GM23338 (cell line): ENCODE results near the gene TSPAN5. TPM values are rescaled to one million over a fixed set of nuclear protein-coding genes. Genes with fewer than 3 reads are reported as not detected.

Source experiments
- ATAC-seq: fragments of 200-7000 bp; cut with Tn5 transposase; 3 replicates; pipeline ENCODE4 v1.9.1; 2020
- DNase-seq: peaks from one replicate; pipeline ENCODE4 v3.0.0-alpha.2; 2015; ENCODE audit warnings: low spot score
- H2AFZ ChIP-seq: fragments of 200-600 bp; sonication (generic); 2 replicates; pipeline ENCODE4 v1.8.0; 2016; ENCODE audit warnings: antibody characterized with exemption, mild to moderate bottlenecking, moderate library complexity
- H3F3A ChIP-seq: fragments of 200-600 bp; sonication (generic); replicated peaks from 2 replicates; pipeline ENCODE4 v1.8.0; 2017; ENCODE audit warnings: antibody characterized with exemption, mixed run types, low read depth
- H3K27ac ChIP-seq: fragments of 200-600 bp; sonication (generic); 2 replicates; pipeline ENCODE4 v1.6.1; 2016; ENCODE audit warnings: low read depth
- H3K27me3 ChIP-seq: fragments of 200-600 bp; sonication (generic); 2 replicates; pipeline ENCODE4 v1.8.0; 2016; ENCODE audit warnings: mild to moderate bottlenecking, mixed run types, moderate library complexity; ENCODE audit not compliant: insufficient read depth
- H3K36me3 ChIP-seq: fragments of 200-600 bp; sonication (generic); 2 replicates; pipeline ENCODE4 v1.8.0; 2016; ENCODE audit warnings: mild to moderate bottlenecking; ENCODE audit not compliant: insufficient read depth
- H3K4me1 ChIP-seq: fragments of 200-600 bp; sonication (generic); 2 replicates; pipeline ENCODE4 v1.8.0; 2016; ENCODE audit warnings: mild to moderate bottlenecking, moderate library complexity; ENCODE audit not compliant: insufficient read depth
- H3K4me2 ChIP-seq: fragments of 200-600 bp; sonication (generic); 2 replicates; pipeline ENCODE4 v1.7.1; 2017; ENCODE audit warnings: mixed run types
- H3K4me3 ChIP-seq: fragments of 200-600 bp; sonication (generic); 2 replicates; pipeline ENCODE4 v1.6.1; 2016; ENCODE audit warnings: mixed run types
- H3K79me2 ChIP-seq: fragments of 200-600 bp; sonication (generic); replicated peaks from 2 replicates; pipeline ENCODE4 v1.8.0; 2017; ENCODE audit warnings: mild to moderate bottlenecking; ENCODE audit not compliant: insufficient read depth
- H3K9me2 ChIP-seq: fragments of 200-600 bp; sonication (generic); 2 replicates; pipeline ENCODE4 v1.8.0; 2017; ENCODE audit not compliant: insufficient read depth
- H4K20me1 ChIP-seq: fragments of 200-600 bp; sonication (generic); replicated peaks from 2 replicates; pipeline ENCODE4 v1.8.0; 2017; ENCODE audit warnings: mild to moderate bottlenecking; ENCODE audit not compliant: insufficient read depth
- H3K27ac Mint-ChIP-seq: 2 replicates; pipeline ENCODE4 v1.8.0; 2020; ENCODE audit warnings: inconsistent platforms, mild to moderate bottlenecking, moderate library complexity, mixed read lengths
- H3K27me3 Mint-ChIP-seq: 3 replicates; pipeline ENCODE4 v1.8.0; 2022; ENCODE audit warnings: low read depth, mild to moderate bottlenecking, moderate library complexity, mixed read lengths, inconsistent platforms; ENCODE audit not compliant: insufficient read depth, poor library complexity
- H3K36me3 Mint-ChIP-seq: 3 replicates; pipeline ENCODE4 v1.8.0; 2021; ENCODE audit warnings: low read depth, mild to moderate bottlenecking, inconsistent platforms, moderate library complexity, mixed read lengths
- H3K4me1 Mint-ChIP-seq: 3 replicates; pipeline ENCODE4 v1.8.0; 2020; ENCODE audit warnings: mild to moderate bottlenecking, inconsistent platforms, mixed read lengths
- H3K4me3 Mint-ChIP-seq: 3 replicates; pipeline ENCODE4 v1.8.0; 2021; ENCODE audit warnings: moderate library complexity, mild to moderate bottlenecking, inconsistent platforms, mixed read lengths
- H3K9me3 Mint-ChIP-seq: 3 replicates; pipeline ENCODE4 v1.8.0; 2020; ENCODE audit warnings: moderate library complexity, mild to moderate bottlenecking, inconsistent platforms, mixed read lengths
- CREB1 ChIP-seq: fragments of 250-450 bp; sonication (Bioruptor Pico); IDR thresholded peaks from 2 replicates; pipeline ENCODE4 v1.5.0; 2020; ENCODE audit warnings: low read depth, mild to moderate bottlenecking, moderate library complexity
- CTCF ChIP-seq, 2 experiments: fragments of 200-600 bp in 1 of 2; sonication (generic) in 1 of 2; conservative IDR thresholded peaks; 2 replicates each; pipeline versions ENCODE4 v1.5.1 to v1.6.1; 2016 to 2017; ENCODE audit warnings: antibody characterized with exemption in 2 of 2, low read depth in 2 of 2, mild to moderate bottlenecking in 2 of 2, moderate library complexity in 1 of 2
- JUNB ChIP-seq: IDR thresholded peaks from one replicate; pipeline ENCODE4 v1.6.1; 2016; ENCODE audit warnings: antibody characterized with exemption; ENCODE audit not compliant: unreplicated experiment
- REST ChIP-seq: IDR thresholded peaks from one replicate; pipeline ENCODE4 v1.6.1; 2018; ENCODE audit warnings: antibody characterized with exemption; ENCODE audit not compliant: unreplicated experiment
- STAT1 ChIP-seq: IDR thresholded peaks from one replicate; pipeline ENCODE4 v1.6.1; 2016; ENCODE audit warnings: antibody characterized with exemption; ENCODE audit not compliant: unreplicated experiment
- ZNF114 ChIP-seq: fragments of 250-450 bp; sonication (Bioruptor Pico); IDR thresholded peaks from 2 replicates; pipeline ENCODE4 v1.5.0; 2020; ENCODE audit warnings: mild to moderate bottlenecking, moderate library complexity
- ZNF331 ChIP-seq: fragments of 250-450 bp; sonication (Bioruptor Pico); IDR thresholded peaks from 2 replicates; pipeline ENCODE4 v1.5.0; 2020; ENCODE audit warnings: low read depth, mild to moderate bottlenecking, moderate library complexity
- polyA plus RNA-seq: library from polyadenylated mRNA; unstranded; fragments of >200 nt; fragmentation: Nextera tagmentation; extraction: Ambion mirVana; gene quantifications from 2 replicates; pipeline ENCODE4 v1.2.1, GENCODE V29; 2016
- total RNA-seq: library from RNA; depleted of rRNA; stranded (reverse); fragments of >200 nt; shearing (Covaris generic); gene quantifications from 2 replicates; pipeline ENCODE4 v1.2.3, GENCODE V29; 2014
- TF ChIP-seq, protein P1 (sequence below): IDR thresholded peaks from 2 replicates; pipeline ENCODE4 v1.6.1; 2016; ENCODE audit warnings: antibody characterized with exemption
- TF ChIP-seq, protein P2 (sequence below): fragments of 250-450 bp; sonication (Bioruptor Pico); IDR thresholded peaks from 2 replicates; pipeline ENCODE4 v1.5.0; 2020; ENCODE audit warnings: mild to moderate bottlenecking, moderate library complexity

Gene TSPAN5
- total and polyA plus RNA-seq, 2 experiments from 2014 or later: 18.6 to 21.5 TPM

DNA sequence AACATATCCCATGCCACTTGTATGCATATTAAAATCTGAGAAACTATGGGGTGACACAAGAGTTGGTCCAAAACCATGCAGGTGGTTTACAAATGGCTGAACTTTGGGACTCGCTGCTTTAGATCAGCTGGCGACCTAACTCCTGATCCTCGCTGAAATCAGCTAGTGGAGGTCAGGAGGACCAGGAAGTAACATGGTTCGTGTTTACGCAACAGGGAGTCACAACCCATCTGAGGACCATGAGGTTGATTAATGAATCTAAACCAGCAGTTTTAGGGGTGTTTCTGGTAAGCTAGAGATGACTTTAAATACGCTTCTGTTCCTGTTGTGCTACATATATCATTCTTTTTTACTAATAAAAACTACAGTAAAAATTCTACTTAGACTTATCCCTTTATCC lies 12.9 kb downstream of the TSPAN5 start:
- TF ChIP-seq, protein P1, sequence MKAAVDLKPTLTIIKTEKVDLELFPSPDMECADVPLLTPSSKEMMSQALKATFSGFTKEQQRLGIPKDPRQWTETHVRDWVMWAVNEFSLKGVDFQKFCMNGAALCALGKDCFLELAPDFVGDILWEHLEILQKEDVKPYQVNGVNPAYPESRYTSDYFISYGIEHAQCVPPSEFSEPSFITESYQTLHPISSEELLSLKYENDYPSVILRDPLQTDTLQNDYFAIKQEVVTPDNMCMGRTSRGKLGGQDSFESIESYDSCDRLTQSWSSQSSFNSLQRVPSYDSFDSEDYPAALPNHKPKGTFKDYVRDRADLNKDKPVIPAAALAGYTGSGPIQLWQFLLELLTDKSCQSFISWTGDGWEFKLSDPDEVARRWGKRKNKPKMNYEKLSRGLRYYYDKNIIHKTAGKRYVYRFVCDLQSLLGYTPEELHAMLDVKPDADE: no peak
- TF ChIP-seq CTCF (conservative IDR thresholded peaks at IDR 0.05; ENCODE audit: low read depth in 2 of 2) (no peak), STAT1 (no peak), ZNF331 (CRISPR knock-in tag) (no peak), REST (no peak), CREB1 (CRISPR knock-in tag) (no peak), JUNB (no peak), ZNF114 (CRISPR knock-in tag) (no peak)
- TF ChIP-seq, protein P2, sequence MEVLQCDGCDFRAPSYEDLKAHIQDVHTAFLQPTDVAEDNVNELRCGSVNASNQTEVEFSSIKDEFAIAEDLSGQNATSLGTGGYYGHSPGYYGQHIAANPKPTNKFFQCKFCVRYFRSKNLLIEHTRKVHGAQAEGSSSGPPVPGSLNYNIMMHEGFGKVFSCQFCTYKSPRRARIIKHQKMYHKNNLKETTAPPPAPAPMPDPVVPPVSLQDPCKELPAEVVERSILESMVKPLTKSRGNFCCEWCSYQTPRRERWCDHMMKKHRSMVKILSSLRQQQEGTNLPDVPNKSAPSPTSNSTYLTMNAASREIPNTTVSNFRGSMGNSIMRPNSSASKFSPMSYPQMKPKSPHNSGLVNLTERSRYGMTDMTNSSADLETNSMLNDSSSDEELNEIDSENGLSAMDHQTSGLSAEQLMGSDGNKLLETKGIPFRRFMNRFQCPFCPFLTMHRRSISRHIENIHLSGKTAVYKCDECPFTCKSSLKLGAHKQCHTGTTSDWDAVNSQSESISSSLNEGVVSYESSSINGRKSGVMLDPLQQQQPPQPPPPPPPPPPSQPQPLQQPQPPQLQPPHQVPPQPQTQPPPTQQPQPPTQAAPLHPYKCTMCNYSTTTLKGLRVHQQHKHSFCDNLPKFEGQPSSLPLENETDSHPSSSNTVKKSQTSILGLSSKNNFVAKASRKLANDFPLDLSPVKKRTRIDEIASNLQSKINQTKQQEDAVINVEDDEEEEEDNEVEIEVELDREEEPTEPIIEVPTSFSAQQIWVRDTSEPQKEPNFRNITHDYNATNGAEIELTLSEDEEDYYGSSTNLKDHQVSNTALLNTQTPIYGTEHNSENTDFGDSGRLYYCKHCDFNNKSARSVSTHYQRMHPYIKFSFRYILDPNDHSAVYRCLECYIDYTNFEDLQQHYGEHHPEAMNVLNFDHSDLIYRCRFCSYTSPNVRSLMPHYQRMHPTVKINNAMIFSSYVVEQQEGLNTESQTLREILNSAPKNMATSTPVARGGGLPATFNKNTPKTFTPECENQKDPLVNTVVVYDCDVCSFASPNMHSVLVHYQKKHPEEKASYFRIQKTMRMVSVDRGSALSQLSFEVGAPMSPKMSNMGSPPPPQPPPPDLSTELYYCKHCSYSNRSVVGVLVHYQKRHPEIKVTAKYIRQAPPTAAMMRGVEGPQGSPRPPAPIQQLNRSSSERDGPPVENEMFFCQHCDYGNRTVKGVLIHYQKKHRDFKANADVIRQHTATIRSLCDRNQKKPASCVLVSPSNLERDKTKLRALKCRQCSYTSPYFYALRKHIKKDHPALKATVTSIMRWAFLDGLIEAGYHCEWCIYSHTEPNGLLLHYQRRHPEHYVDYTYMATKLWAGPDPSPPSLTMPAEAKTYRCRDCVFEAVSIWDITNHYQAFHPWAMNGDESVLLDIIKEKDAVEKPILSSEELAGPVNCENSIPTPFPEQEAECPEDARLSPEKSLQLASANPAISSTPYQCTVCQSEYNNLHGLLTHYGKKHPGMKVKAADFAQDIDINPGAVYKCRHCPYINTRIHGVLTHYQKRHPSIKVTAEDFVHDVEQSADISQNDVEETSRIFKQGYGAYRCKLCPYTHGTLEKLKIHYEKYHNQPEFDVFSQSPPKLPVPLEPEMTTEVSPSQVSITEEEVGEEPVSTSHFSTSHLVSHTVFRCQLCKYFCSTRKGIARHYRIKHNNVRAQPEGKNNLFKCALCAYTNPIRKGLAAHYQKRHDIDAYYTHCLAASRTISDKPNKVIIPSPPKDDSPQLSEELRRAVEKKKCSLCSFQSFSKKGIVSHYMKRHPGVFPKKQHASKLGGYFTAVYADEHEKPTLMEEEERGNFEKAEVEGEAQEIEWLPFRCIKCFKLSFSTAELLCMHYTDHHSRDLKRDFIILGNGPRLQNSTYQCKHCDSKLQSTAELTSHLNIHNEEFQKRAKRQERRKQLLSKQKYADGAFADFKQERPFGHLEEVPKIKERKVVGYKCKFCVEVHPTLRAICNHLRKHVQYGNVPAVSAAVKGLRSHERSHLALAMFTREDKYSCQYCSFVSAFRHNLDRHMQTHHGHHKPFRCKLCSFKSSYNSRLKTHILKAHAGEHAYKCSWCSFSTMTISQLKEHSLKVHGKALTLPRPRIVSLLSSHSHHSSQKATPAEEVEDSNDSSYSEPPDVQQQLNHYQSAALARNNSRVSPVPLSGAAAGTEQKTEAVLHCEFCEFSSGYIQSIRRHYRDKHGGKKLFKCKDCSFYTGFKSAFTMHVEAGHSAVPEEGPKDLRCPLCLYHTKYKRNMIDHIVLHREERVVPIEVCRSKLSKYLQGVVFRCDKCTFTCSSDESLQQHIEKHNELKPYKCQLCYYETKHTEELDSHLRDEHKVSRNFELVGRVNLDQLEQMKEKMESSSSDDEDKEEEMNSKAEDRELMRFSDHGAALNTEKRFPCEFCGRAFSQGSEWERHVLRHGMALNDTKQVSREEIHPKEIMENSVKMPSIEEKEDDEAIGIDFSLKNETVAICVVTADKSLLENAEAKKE (CRISPR knock-in tag): no peak
- Histone ChIP-seq H2AFZ (no peak overlapping the region), H3K27ac (no peak overlapping the region)

More for the DNA sequence above, 12.9 kb downstream of the TSPAN5 start:
- Histone ChIP-seq H3K79me2 (peaks cover 74% of the 10 kb centered on the region), H3K9me2 (no peaks in the 10 kb centered on the region), H4K20me1 (no peaks in the 10 kb centered on the region), H3K4me3 (no peak overlapping the region), H3K27me3 (no peaks in the 10 kb centered on the region), H3F3A (no peaks in the 10 kb centered on the region), H3K36me3 (no peaks in the 10 kb centered on the region; the same call in 1 of the 2 replicates), H3K4me1 (peaks cover 34% of the 10 kb centered on the region), H3K4me2 (no peak overlapping the region)
- Mint-ChIP-seq H3K9me3 (peaks cover 7% of the 10 kb centered on the region), H3K4me3 (no peak overlapping the region), H3K4me1 (peaks cover 46% of the 10 kb centered on the region), H3K27ac (peak overlapping the region; percentile 16; the same call in 1 of the 2 replicates), H3K36me3 (peaks cover 11% of the 10 kb centered on the region), H3K27me3 (peaks cover 3% of the 10 kb centered on the region)
- no peak for ATAC-seq
- no peak for DNase-seq
